PFSK-1 (cell line): ENCODE measurements around the gene CPAMD8.

Experiments used
- FOXP2 ChIP-seq: optimal IDR thresholded peaks from 2 replicates; pipeline ENCODE3; 2011; ENCODE audit warnings: borderline replicate concordance, control low read depth, inconsistent platforms; ENCODE audit not compliant: insufficient read depth; ENCODE audit errors: extremely low read length, extremely low read depth
- POLR2AphosphoS5 ChIP-seq: IDR thresholded peaks from 2 replicates; pipeline ENCODE4 v1.6.1; 2012; ENCODE audit warnings: low read depth, mild to moderate bottlenecking, control low read depth, low read length, moderate library complexity
- REST ChIP-seq, 2 experiments: IDR thresholded peaks; 2 replicates each; pipeline versions ENCODE4 v1.6.1 to v1.8.0; 2011 to 2012; ENCODE audit warnings: low read depth in 2 of 2, low read length in 2 of 2, control low read depth in 1 of 2, inconsistent platforms in 1 of 2, mild to moderate bottlenecking in 1 of 2, moderate library complexity in 1 of 2; ENCODE audit not compliant: insufficient read depth in 1 of 2
- SIN3A ChIP-seq: IDR thresholded peaks from 2 replicates; pipeline ENCODE4 v1.6.1; 2012; ENCODE audit warnings: mild to moderate bottlenecking, low read length, moderate library complexity, borderline replicate concordance; ENCODE audit not compliant: insufficient read depth
- TAF1 ChIP-seq: IDR thresholded peaks from 2 replicates; pipeline ENCODE4 v1.6.1; 2012; ENCODE audit warnings: low read length, control low read depth, borderline replicate concordance; ENCODE audit not compliant: insufficient read depth

Gene CPAMD8

GRCh38 chr19:17035842-17036424 is 9.3 kb upstream of the CPAMD8 start:
- no peak for TF ChIP-seq SIN3A
- no peak for TF ChIP-seq TAF1
- TF ChIP-seq FOXP2, result no peak
- TF ChIP-seq POLR2AphosphoS5, result no peak
- TF ChIP-seq REST (IDR thresholded peaks at IDR 0.05; ENCODE audit: insufficient read depth in 1 of 2, low read depth in 2 of 2, low read length in 2 of 2), result no peak

- TF ChIP-seq FOXP2, result no peak
- TF ChIP-seq REST (IDR thresholded peaks at IDR 0.05; ENCODE audit: insufficient read depth in 1 of 2, low read depth in 2 of 2, low read length in 2 of 2), result no peak
- TF ChIP-seq SIN3A, result no peak
- no peak for TF ChIP-seq TAF1
- TF ChIP-seq POLR2AphosphoS5, result no peak
Measured at GRCh38 chr19:17031741-17032140, 5.1 kb upstream of the CPAMD8 start.

- TF ChIP-seq POLR2AphosphoS5 (no peak), FOXP2 (no peak), SIN3A (no peak), TAF1 (no peak), REST (IDR thresholded peaks at IDR 0.05; ENCODE audit: insufficient read depth in 1 of 2, low read depth in 2 of 2, low read length in 2 of 2) (no peak)
Measured at GRCh38 chr19:17027535-17027975, 945 bp upstream of the CPAMD8 start.

- TF ChIP-seq FOXP2 (no peak), SIN3A (no peak), REST (IDR thresholded peaks at IDR 0.05; ENCODE audit: insufficient read depth in 1 of 2, low read depth in 2 of 2, low read length in 2 of 2) (no peak), POLR2AphosphoS5 (no peak)
Measured at GRCh38 chr19:17025991-17026658, 485 bp downstream of the CPAMD8 start.
